HUES6 (cell line): ENCODE measurements around the gene AGBL1.

ENCODE experiments used
- H3K27ac ChIP-seq: 2 replicates; pipeline ENCODE4 v1.7.0; 2013; ENCODE audit warnings: low read depth, mild to moderate bottlenecking, low read length, inconsistent platforms
- H3K27me3 ChIP-seq: 2 replicates; pipeline ENCODE4 v1.6.1; 2013; ENCODE audit warnings: low read length; ENCODE audit not compliant: control insufficient read depth, insufficient read depth
- H3K36me3 ChIP-seq: 2 replicates; pipeline ENCODE4 v1.6.1; 2013; ENCODE audit warnings: low read length; ENCODE audit not compliant: control insufficient read depth, insufficient read depth
- H3K4me1 ChIP-seq: 2 replicates; pipeline ENCODE4 v1.6.1; 2013; ENCODE audit warnings: low read length; ENCODE audit not compliant: control insufficient read depth, insufficient read depth
- H3K4me3 ChIP-seq: 2 replicates; pipeline ENCODE4 v1.5.1; 2013; ENCODE audit warnings: low read depth, low read length
- H3K9ac ChIP-seq: one replicate; pipeline ENCODE4 v1.6.1; 2013; ENCODE audit warnings: mild to moderate bottlenecking, low read length
- H3K9me3 ChIP-seq: 2 replicates; pipeline ENCODE4 v1.6.1; 2013; ENCODE audit warnings: low read depth, low read length; ENCODE audit not compliant: control insufficient read depth, insufficient read depth

Gene AGBL1

DNA sequence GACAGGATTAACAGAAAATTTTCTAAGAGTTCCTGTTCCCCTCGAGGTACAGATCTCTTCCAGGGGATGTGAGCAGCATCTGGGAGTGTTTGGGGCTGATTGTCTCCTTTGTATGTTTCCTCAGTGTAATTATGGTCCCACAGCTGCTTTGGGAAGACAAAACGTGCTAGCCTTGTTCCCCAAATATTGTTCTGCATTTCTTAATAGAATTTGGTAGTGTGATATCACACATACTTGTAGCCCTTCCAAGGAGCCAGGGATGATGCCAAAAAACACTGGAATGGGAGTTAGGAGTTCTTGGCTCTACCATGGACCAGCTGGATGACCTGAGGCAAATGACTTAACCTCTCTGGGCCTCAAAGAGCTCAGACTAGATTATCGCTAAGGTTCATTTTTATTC is 19.0 kb upstream of the AGBL1 start:
- H3K4me1 ChIP-seq: no peaks in the 10 kb centered on the region
- H3K36me3 ChIP-seq: no peaks in the 10 kb centered on the region
- no peak overlapping the region for H3K9ac ChIP-seq
- no peaks in the 10 kb centered on the region for H3K9me3 ChIP-seq
- H3K27me3 ChIP-seq: no peaks in the 10 kb centered on the region
- H3K27ac ChIP-seq: no peak overlapping the region
- no peak overlapping the region for H3K4me3 ChIP-seq

DNA sequence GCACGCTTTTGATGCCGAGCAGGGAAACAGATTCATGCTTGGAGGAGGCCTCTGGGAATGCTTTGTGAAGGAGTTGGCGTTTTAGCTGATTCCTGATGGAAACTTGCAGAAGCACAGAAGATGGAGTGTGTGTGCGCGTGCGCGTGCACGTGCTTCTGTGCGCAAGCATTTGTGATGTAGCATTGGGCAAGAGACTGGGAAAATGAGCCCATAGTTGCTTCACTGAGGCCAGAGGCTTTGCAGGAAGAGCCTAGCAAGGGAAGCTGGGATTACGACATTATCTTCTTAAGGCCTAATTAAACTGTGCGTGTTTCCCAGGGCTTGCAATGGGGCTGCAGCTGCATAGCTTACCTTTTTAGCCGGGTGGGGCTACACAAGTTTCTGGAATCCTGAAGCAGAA is 18.1 kb upstream of the AGBL1 start:
- H3K4me3 ChIP-seq: no peak overlapping the region
- no peaks in the 10 kb centered on the region for H3K27me3 ChIP-seq
- H3K36me3 ChIP-seq: no peaks in the 10 kb centered on the region

DNA sequence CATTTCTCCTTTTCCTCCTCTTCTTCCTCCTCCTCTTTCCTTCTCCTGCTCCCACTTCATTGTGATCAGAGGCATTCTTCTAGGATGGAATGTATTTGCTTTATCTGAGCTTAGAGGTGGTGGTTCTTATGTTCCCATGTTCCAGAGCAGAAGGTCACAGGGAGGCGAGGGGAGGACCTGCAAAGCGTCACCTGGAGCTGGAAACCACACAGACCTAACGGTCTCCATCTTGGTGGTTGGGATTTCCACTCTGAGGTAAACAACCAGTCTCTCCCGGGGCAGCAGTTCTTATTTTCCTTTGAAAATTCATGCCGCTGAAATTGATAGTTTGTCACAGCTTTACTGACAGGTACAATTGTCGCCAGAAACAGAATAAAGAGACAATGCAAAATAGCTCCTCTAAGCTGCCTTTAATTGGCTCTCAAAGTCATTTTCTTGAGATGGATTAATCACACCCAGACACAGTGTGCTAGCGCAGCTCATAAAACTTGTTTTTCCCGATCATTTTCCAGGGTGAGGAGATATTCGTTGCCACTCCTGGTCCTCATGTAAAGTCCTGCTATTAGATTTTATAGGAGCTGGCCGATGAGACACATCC is 16.9 kb upstream of the AGBL1 start:
- H3K27ac ChIP-seq: no peak overlapping the region
- H3K9ac ChIP-seq: no peak overlapping the region
- H3K36me3 ChIP-seq: no peaks in the 10 kb centered on the region
- H3K4me3 ChIP-seq: no peak overlapping the region
- H3K4me1 ChIP-seq: no peaks in the 10 kb centered on the region
- H3K27me3 ChIP-seq: no peaks in the 10 kb centered on the region
- no peaks in the 10 kb centered on the region for H3K9me3 ChIP-seq

More for the DNA sequence above, 18.1 kb upstream of the AGBL1 start:
- Histone ChIP-seq H3K27ac (no peak overlapping the region), H3K9ac (no peak overlapping the region), H3K9me3 (no peaks in the 10 kb centered on the region), H3K4me1 (no peaks in the 10 kb centered on the region)

DNA sequence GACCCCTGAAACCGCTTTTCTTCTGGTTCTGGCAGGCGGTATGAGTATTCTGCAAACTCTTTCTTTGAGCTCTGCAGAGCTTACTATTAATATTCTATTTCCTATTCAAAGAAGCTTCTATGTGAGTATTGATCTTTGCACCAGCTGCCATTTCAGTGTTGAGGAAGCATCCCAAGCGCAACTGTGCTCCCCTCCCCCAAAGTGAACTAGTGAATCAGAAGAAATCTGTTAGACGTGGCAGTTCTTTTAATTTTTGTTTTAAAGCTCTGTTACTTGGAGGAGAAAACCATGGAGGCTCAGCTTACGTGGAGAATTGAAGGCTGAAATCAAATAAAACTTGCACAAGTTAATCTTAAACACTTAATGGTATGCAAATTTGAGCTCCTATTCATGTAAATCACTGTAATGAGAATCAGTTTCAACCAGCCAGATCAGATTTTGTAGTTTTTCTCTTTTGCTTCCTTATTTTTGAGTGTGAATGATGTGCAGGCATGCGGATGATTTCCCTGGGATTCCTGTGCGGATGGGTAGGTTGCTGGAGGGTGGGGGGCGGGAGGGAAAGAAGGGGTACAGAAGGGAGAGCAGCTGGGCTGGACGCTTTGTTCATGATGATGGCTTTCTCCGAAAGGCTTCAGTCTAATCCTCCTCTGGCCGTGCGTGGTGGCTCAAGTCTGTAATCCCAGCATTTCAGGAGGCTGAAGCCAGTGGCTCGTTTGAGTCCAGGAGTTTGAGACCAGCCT is 16.1 kb upstream of the AGBL1 start:
- Histone ChIP-seq H3K9ac (no peak overlapping the region), H3K4me1 (no peaks in the 10 kb centered on the region), H3K4me3 (no peak overlapping the region), H3K27ac (no peak overlapping the region), H3K9me3 (no peaks in the 10 kb centered on the region), H3K36me3 (no peaks in the 10 kb centered on the region), H3K27me3 (no peaks in the 10 kb centered on the region)

DNA sequence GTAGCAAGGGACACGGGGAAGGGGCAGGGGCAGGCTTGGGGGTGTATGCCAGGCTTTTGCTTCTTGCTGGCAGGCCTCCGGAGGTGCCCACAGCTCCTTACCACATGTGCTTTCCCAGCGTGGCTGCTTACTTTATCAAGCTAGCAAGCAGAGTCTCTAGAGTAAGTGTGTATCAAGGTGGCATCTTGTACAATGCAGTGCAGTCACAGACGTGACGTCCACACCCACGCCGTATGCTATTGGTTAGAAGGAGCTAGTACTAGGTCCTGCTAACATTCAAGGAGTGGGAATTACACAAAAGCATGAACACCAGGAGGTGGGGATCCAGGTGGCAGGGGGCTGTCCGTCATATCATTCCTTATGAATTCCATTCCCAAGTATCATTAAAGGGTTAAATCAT is 15.3 kb upstream of the AGBL1 start:
- H3K27me3 ChIP-seq: no peaks in the 10 kb centered on the region
- H3K36me3 ChIP-seq: no peaks in the 10 kb centered on the region
- no peaks in the 10 kb centered on the region for H3K9me3 ChIP-seq
- H3K27ac ChIP-seq: no peak overlapping the region
- H3K4me3 ChIP-seq: no peak overlapping the region
- no peaks in the 10 kb centered on the region for H3K4me1 ChIP-seq
- H3K9ac ChIP-seq: no peak overlapping the region

DNA sequence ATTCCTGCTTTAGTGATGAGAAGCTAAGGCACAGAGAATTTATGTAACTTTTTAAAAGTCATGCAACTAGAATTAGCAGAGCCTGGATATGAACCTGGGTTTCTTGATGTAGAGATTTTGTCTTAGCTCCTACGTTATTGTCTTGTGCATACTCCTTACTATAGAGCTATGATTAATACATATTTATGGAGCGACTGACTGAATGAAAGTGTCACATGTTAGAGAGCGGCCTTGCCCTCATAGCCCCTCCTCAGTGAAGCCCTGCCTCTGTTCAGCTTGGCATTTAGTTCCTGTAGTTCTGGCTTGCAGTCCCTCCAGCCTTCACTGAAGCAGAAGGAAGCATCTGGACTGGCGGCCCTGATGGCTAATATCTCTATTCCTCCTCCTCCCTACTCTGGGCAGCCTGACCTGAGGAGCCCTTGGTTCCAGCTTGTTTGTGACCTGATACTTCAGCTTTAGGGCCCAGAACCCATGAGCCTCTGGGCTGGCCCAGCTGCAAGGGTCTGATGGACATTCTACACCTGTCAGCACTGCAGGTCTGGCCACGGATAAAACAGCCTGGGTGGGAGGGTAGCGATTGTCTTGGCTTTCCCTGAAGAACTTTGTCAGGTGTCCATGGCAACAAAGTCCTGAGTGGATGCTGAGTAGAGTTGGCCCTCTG is 13.4 kb upstream of the AGBL1 start:
- H3K27ac ChIP-seq: no peak overlapping the region
- no peaks in the 10 kb centered on the region for H3K27me3 ChIP-seq
- H3K36me3 ChIP-seq: no peaks in the 10 kb centered on the region
- no peaks in the 10 kb centered on the region for H3K4me1 ChIP-seq
- no peaks in the 10 kb centered on the region for H3K9me3 ChIP-seq
- no peak overlapping the region for H3K9ac ChIP-seq
- no peak overlapping the region for H3K4me3 ChIP-seq

DNA sequence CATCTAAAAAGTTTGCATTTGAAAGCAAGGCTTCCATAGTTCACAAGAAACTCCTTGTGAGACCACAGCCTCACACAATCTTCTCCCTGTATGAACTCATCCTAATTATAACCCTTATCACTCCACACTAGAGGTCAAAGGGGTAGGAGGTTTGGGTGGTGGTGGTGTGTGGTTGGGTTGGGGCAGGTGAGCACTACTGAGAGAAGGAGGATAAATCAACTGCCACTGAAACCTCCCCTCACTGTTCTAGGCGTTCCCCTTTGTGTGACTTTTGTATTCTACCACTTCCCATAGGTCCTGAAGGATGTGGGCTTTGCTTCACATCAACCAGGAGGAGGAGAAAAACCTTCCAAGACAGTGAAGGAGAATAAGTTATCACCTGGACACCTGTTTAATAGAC is 6.4 kb upstream of the AGBL1 start:
- no peaks in the 10 kb centered on the region for H3K9me3 ChIP-seq
- 0 out of 2 replicates have a peak, but pooled peaks cover 4% of the 10 kb centered on the region for H3K4me1 ChIP-seq

DNA sequence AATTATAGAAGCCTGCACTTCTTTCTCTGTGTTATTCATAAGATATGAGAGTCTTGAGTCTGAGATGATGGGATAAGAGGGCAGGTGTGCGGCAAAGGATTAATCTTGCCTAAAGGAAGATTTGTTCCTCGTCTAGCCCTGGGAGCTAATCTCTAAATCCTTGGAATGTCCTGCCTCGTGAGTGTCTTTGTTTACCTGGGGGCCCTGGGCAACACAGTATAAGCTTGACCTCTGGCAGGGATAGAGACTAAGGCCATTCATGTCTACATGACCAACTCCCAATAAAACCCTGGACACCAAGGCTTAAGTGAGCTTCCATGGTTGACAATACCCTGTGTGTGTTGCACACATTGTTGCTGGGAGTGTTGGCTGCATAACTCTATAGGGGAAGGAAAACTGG is 3.2 kb upstream of the AGBL1 start:
- H3K27ac ChIP-seq: no peak overlapping the region
- H3K36me3 ChIP-seq: no peaks in the 10 kb centered on the region
- no peaks in the 10 kb centered on the region for H3K9me3 ChIP-seq
- no peaks in the 10 kb centered on the region for H3K27me3 ChIP-seq
- no peak overlapping the region for H3K4me3 ChIP-seq
- peaks cover 13% of the 10 kb centered on the region; the same call in 1 of the 2 replicates for H3K4me1 ChIP-seq
- no peak overlapping the region for H3K9ac ChIP-seq

More for the DNA sequence above, 6.4 kb upstream of the AGBL1 start:
- H3K9ac ChIP-seq: no peak overlapping the region
- no peak overlapping the region for H3K4me3 ChIP-seq
- H3K27ac ChIP-seq: no peak overlapping the region
- H3K27me3 ChIP-seq: no peaks in the 10 kb centered on the region
- H3K36me3 ChIP-seq: no peaks in the 10 kb centered on the region

DNA sequence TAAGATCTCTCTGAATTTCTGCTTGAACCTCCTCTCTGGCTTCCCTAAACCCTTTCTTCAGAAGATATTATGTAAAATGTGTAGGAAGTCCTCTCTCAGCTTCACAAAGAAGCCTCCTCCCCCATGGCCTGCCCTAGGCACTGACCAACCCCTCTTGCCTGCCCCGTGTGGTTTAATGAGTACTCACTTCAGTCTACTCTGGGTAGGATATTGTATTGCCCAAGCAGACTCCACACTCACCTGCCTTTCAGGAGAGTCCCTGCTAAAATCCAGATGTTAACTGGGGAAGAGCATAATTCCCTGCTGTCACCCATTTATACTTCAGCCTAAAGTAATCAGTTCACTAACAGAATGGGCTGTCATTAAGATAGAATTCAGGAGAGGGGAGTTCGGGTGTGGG is 2.6 kb upstream of the AGBL1 start:
- H3K36me3 ChIP-seq: no peaks in the 10 kb centered on the region
- no peaks in the 10 kb centered on the region for H3K27me3 ChIP-seq
- no peaks in the 10 kb centered on the region for H3K9me3 ChIP-seq
- no peak overlapping the region for H3K4me3 ChIP-seq
- H3K4me1 ChIP-seq: peaks cover 14% of the 10 kb centered on the region; the same call in 1 of the 2 replicates
- no peak overlapping the region for H3K27ac ChIP-seq
- H3K9ac ChIP-seq: no peak overlapping the region

DNA sequence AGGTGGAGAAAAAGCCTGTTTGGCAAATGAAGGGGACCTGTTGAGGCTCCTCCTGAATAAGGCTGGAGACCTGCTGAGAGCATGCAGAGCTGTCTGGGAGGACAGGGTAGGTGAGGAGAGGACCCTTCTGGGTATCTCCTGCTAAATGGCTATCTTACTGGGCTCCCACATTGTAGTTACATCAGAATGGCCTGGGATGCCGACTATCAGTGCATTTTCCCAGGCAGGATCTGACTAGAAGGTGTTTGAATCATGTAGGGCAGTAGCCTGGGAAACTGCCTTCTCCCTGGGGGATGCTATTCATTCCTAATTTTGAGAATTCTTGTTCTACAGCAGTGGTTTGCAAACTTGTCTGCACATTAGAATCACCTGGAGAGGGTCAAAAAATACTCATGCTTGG is 631 bp downstream of the AGBL1 start:
- Histone ChIP-seq H3K9ac (no peak overlapping the region), H3K4me1 (peaks cover 22% of the 10 kb centered on the region; the same call in 1 of the 2 replicates), H3K4me3 (no peak overlapping the region), H3K27ac (no peak overlapping the region), H3K36me3 (no peaks in the 10 kb centered on the region), H3K9me3 (no peaks in the 10 kb centered on the region), H3K27me3 (no peaks in the 10 kb centered on the region)
